GM19438 (cell line): ENCODE data around the gene PTPRT.

ENCODE experiments used
- ATAC-seq: cut with Tn5 transposase; IDR thresholded peaks from one replicate; pipeline ENCODE4 v1.9.1; 2021; ENCODE audit warnings: low read depth; ENCODE audit not compliant: unreplicated experiment

Gene PTPRT

DNA sequence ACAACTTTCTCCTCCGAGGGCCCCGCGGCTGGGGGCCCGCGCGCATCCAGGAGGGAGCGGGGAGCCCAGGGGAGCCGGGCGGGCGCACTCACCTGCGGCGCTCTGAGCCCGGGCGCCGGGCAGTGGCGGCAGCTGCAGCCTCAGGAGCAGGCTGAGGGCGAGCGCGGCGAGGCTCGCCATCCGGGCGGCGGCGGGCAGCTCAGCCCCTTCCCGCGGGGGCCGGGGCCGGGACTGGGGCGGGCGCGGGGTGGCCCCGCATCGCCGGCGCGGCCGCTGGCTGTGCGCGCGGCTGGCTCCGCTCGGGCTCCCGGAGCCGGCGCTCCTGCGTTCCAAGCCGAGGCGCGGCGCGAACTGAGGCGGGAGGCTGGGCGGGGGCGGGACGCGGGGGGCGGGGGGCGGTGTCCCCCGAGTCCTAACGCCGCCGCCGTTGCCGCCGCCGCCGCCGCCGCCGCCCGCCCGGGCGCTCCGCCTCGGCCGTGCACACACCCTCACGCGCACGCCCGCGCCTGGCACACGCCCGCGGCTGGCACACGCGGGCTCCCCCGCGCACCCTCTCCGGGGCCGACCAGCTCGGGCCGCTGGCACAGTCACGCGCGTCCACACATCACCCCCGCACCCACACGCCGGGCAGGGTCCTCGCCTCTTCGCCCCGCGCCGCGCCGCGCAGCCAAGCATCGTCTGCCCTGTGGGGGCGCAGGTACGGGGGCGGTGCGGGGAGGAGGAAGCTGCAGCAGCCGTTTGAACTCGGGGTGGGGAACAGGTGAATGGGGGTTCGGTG lies at the start of gene PTPRT:
Gene PTPRT (minus strand): TSS at position 353 of the 778 bp plus-strand sequence. CDS start 173 bp downstream, at position 180.
- no peak for ATAC-seq

DNA sequence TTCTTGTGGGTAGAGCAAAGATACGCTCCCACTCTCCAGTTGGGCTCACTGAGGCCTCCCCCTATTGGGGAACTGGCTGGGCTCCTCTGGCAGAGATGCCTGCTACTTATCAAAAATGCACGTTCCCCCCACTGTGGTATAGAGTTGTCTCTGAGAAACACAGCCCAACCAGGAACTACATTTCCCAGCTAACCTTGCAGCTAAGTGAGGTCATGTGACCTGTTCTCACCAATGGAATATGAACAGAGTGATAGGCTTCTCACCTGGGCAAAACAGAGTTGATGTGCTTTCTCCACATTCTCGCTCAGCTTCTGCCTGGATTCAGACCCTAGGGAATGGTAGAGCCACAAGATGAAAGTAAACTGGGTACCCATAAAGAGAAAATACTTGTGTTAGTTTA lies 49.1 kb upstream of the PTPRT start:
- no peak for ATAC-seq

DNA sequence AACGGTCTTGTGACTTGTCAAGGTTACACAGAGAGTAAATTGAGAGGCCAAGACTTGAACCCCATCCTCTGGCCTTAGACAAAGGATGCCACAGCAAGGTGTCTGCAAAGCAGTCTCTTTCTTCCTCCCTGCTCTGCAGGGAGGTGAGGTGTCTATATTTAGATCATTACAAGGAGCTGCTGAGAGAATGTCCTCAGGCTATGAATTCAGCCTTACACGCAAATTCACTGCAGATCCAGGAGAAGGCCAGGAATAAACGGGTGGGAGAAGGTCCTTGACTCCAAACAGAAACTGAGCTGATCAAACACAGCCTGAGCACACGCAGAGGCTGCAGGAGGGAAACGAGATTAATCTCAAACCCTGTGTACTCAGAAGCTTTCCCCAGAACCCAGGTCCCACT lies 48.6 kb upstream of the PTPRT start:
- ATAC-seq = no peak

GRCh38 chr20:43237651-43238168 lies 48.0 kb upstream of the PTPRT start:
- ATAC-seq = no peak

GRCh38 chr20:43235998-43236397 lies 46.3 kb upstream of the PTPRT start:
- ATAC-seq = no peak

DNA sequence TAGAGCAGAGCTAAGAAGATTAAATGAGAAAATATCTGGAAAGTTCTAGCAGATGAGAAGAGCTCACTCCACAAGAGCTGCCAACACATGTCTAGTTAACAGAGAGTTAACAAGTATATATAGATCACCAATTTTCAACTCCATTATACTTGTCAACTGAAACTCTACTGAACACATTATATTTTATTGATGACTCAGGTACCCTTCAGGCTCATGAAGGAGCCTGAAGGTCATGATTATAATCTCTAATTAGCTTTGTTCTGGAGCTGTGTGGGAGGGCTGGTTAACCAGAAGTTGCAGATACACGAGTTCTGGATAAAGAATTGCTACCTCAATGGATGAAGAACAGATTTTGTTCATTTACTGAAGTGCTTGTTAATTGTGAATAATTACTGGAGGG lies 42.1 kb upstream of the PTPRT start:
- ATAC-seq = no peak

GRCh38 chr20:43229696-43230095 lies 40.0 kb upstream of the PTPRT start:
- no peak for ATAC-seq

- ATAC-seq = no peak
These were observed 30.9 kb upstream of the PTPRT start for GRCh38 chr20:43220612-43221011.

GRCh38 chr20:43210901-43211300 lies 21.2 kb upstream of the PTPRT start:
- no peak for ATAC-seq

- no peak for ATAC-seq
These were observed 20.1 kb upstream of the PTPRT start for GRCh38 chr20:43209831-43210230.

- no peak for ATAC-seq
These were observed 16.0 kb upstream of the PTPRT start for GRCh38 chr20:43205699-43206098.

- no peak for ATAC-seq
These were observed 12.4 kb upstream of the PTPRT start for GRCh38 chr20:43202100-43202499.

DNA sequence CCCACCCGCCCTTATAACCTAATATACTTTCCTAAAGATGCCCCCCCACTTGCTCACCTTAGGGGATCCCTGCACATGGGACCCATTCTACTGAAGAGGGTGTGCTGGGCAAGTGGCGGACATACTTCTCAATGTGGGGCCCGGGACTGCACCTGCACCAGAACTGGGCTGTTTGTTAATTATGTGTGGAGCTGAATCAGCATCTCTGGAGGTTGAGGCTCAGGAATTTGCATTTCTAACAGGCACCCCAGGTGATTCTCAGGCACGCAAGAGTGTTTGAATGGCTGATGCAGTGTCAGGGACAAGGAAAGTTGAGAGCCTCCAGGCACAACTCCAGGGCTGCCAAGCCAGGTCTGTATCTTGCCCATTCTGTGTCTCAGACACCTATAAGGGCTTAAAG lies 8.9 kb upstream of the PTPRT start:
- no peak for ATAC-seq

DNA sequence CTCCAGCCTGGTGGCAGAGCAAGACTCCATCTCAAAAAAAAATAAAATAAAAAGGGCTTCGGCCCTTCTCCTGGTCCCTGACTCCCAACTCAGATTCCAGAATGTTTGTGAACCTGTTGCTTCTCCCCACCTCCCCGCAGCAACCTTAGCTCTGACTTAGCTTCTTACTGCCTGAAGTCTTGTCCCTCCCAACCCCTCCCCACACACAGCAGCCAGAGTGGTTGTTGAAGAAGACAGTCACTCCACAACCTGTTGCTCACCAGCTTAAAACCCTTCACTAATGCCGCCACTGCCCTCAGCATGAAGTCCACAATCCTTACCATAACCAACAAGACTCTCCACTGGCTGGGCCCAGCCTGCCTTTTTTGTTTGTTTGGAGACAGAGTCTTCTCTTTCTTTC lies 6.5 kb upstream of the PTPRT start:
- ATAC-seq = no peak

DNA sequence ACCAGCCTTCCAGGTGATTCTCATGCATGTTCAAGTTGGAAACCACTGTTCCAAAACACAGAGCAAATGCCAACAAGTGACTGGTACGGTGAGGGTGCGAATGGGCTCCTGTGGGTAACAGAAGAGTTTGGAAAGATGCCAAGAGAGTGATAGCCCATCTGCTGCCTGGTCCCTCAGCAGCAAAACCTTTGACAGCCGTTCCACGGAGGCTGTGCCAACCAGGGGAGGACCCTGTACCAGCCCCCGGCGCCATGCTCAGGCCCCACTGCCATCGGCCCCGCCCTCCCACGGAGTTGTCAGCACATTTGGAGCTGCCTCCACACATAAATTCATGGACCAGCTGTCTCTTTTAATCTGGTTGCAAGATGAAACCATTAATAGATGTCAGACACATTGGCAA lies 4.4 kb upstream of the PTPRT start:
- ATAC-seq = no peak

DNA sequence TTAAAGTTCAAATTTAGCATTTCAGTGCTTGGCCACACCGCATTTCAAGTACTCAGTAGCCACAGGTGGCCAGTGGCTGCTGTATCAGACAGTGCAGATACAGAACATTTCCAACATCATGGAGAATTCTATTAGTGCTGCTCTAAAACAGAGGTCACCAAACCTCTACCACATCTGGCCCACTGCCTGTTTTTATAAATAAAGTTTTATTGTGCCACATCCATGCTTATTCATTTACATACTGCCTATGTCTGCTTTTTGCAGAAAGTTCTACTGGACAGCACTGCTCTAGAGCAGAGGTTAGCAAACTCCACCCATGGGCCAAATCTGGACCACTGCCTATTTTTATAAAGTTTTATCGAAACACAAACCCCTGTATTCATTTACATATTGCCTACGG lies 3.7 kb upstream of the PTPRT start:
- ATAC-seq = no peak

DNA sequence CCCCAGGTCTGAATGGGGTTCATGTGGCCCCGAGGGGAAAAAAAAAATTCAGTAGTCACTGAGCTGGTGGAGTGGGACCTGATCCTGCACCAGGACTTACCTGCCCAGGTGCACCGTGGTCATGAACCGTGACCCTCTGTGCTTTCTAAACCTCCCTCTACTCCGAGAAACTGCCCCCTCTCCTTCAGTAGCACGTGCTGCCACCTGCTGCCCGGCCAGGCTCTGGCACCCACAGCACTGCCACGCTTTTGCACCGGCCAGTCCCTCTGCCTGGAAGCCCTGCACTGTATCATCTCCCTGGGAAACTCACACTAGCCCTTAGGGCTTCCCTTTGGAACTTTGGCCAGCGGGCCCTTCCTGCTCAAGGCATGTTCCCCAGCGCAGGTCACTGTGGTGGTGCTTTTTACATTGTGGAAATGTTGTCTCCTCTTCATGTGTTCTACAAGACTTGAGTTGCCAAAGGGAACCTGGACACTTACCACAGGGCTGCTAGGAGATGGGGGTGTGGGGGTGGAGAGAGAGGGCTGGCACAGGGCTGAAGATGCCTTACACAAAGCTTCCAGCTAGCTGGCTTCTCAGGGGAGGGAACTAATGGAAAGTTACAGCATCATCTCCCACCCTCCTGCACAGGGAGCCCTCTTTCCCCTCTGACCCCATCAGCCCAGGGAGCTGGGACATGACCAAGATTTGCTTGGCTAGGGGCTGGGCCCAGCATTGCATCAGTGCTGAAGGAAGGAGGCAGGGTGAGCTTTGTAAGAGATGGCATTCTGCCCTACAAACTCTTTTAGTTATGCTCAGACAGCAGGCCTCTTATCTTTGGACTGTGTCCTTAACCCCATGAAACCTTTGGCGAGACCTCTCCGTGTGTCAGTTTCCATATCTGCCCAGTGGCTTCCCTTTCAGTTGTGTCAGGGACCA lies 2.5 kb upstream of the PTPRT start:
- no peak for ATAC-seq

DNA sequence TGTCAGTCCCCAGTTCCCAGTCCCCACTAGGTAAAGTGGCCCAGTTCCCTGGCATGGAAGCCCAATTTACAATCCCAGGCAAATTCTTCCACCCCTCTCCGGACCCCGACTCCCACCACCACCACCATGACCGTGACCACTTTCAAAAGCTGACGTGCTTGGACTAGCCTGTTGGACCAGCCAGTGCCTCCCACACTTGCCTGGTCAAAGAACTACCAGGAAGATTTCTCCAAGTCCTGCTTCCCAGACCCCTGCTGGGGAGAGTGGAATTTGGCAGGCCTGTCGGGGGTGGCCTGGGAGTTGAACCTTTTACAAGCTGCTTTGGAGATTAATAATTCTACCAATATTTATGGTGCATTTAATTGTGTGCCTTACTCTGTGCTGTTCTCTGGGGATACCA lies 1.4 kb upstream of the PTPRT start:
- no peak for ATAC-seq

DNA sequence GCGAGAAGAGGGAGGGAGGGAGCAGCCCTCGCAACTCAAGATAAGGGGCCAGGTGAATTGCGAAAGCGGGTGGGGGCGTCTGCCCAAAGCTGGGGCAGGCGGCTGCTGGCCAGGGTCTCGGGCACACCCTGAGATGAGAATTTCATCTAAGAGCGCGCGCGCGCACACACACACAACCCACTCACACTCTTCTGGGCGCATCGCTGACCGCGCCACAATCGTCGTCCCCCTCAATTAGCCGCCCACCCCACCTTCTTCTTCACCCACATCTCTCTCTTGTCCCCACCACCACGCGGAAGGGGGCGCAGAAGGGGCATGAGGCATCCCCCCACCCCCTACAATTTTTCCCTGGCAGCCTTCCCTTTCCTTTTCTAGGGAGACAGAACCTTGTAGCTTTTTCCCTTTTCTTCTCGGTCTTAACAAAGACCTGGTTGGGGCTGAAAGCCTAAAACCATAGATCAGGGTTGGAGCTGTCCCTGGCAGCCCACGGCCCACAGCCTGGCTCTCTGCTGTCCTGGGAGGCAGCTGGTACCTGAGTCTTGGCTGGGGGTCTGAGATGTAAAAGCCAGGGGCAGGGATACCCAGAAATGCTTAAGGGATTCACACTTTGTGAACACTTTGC lies 737 bp upstream of the PTPRT start:
- no peak for ATAC-seq

- ATAC-seq = no peak
These were observed 699 bp downstream of the PTPRT start for GRCh38 chr20:43188861-43189553.
